ENCODE data around the gene NUDT7.

NUDT7 gene

GRCh38 chr16:77782694-77783093, 60.4 kb downstream of the NUDT7 start:
- DNase-seq: no peak

GRCh38 chr16:77784441-77785372, 62.4 kb downstream of the NUDT7 start:
- DNase-seq: no peak

- no peak for DNase-seq
Measured at GRCh38 chr16:77785373-77785764, 63.1 kb downstream of the NUDT7 start.

DNA sequence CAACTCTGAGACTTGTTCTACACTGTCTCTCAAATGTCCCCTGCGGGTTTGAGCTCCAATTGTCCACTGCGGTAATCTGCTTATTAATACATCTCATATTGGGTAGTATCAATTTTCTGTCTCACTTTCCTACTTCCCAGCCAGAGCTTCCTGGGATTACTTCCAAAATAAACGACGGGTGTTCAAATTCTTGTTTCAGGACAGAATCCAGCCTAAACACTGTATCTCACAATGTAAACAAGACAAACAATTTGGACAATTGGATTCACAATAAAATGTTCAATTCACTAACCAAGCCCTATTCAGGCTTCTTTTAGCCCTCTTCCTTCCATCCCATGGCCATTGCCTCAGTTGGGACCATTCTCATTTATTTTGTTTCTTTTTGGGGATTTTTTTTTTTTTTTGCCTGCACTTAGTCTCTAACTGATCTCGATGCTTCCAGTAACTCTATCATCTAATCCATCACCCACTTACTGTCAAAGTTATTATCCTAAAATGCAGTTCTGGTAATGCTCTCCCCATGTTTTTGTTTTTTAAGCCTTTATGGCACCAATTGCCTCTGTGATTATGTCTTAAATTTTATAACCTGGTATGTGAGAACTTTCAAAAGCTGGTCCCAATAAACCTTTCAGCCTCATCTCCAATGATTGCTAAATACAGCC, 64.0 kb downstream of the NUDT7 start:
- DNase-seq: no peak

DNA sequence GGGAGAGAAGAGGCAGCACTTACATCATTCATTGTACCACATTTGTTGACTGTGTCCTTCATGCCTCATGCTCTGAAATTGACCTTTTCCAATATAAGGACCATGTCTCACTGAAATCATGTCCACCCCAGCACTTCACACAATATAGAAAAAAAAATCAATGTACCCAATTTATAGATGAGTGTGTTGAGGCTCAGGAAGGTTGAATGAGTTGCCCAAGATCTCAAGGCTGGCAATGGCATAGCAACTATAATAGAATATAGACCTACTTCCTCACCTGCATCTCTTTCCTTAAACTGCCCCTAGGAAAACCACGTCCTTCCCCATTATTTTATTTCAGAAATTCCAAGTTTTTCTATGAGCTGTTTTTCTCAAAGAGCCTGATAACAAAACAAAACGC, 65.1 kb downstream of the NUDT7 start:
- DNase-seq: no peak

DNA sequence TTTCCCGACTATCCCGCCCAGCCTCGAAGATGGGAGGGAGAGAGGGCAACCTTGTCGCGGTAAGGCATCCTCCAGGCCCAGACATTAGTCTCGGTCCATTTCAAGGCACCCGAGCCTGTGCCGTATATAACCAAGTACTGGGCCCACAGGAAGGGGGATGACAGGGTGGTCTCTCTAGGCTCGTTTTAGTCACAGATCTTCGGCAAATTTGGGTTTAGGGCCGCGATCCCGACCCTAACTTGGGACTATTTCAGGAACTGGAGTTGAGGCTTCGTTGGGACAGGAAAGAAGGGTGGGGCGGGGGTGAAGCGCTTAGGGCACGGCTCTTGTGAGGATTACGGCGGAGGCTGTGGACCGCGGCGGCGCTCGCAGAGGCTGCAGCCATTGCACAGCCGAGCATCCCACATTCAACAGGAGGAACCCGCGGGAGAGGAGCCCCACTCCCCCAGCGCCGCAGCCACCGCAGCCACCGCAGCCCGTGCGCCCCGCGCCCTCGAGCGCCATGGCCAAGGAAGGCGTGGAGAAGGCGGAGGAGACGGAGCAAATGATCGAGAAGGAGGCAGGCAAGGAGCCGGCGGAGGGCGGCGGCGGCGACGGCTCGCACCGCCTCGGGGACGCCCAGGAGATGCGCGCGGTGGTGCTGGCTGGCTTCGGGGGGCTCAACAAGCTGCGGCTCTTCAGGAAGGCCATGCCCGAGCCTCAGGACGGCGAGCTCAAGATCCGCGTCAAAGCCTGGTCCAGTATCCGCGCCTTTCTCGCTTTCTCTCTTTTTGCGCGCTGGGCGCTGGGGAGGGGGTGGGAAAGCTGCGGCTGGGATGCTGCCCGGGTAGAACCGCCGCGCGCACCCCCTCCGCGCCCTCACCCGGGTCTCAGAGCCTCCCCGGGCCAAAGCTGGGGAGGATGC, 66.1 kb downstream of the NUDT7 start, which contains the start of gene VAT1L:
VAT1L (plus strand) TSS at position 384 of the 904 bp plus-strand sequence; CDS start at position 503, 119 bp downstream.
- no peak for DNase-seq

- DNase-seq: no peak
Measured at GRCh38 chr16:77789085-77790008, 67.0 kb downstream of the NUDT7 start.

GRCh38 chr16:77790009-77790372, 67.7 kb downstream of the NUDT7 start:
- DNase-seq: no peak

- DNase-seq: no peak
Measured at GRCh38 chr16:77790912-77791311, 68.6 kb downstream of the NUDT7 start.
